Vagina (tissue), 2 donors: ENCODE data around the gene RHOT1.

Source experiments
- POLR2A ChIP-seq, 2 donors: fragments of 450-650 bp; IDR thresholded peaks; one replicate each; pipeline ENCODE4 v1.6.1; 2017; ENCODE audit warnings: antibody characterized with exemption in 2 of 2, mild to moderate bottlenecking in 2 of 2, moderate library complexity in 2 of 2
- TF ChIP-seq, protein P1 (sequence below), 3 experiments: fragments of 450-650 bp in 2 of 3; fragments of 200-600 bp in 1 of 3; sonication (generic) in 1 of 3; IDR thresholded peaks; one replicate each; pipeline ENCODE4 v1.5.1; 2017 to 2019; ENCODE audit warnings: antibody characterized with exemption in 3 of 3, mild to moderate bottlenecking in 2 of 3, moderate library complexity in 2 of 3

DNA sequence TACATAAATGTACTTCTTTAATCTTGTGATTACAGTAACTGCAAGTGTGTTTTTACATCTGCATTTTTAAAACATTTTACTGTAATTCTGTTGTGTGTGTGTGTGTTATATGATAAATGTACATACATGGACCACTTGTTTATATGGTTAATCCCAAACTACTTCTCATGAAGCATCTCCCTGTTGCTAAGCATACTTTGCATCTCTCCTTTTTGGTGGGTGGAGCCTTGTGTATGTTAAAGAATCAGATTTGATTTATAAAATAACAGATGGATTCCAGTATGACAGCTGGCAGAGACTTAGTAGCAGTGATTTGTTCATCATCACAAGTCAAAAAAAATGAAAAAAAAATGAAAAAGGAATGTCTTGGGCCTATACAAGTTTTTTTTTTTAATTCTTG is 67.3 kb downstream of the RHOT1 start:
- TF ChIP-seq, protein P1, sequence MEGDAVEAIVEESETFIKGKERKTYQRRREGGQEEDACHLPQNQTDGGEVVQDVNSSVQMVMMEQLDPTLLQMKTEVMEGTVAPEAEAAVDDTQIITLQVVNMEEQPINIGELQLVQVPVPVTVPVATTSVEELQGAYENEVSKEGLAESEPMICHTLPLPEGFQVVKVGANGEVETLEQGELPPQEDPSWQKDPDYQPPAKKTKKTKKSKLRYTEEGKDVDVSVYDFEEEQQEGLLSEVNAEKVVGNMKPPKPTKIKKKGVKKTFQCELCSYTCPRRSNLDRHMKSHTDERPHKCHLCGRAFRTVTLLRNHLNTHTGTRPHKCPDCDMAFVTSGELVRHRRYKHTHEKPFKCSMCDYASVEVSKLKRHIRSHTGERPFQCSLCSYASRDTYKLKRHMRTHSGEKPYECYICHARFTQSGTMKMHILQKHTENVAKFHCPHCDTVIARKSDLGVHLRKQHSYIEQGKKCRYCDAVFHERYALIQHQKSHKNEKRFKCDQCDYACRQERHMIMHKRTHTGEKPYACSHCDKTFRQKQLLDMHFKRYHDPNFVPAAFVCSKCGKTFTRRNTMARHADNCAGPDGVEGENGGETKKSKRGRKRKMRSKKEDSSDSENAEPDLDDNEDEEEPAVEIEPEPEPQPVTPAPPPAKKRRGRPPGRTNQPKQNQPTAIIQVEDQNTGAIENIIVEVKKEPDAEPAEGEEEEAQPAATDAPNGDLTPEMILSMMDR (IDR thresholded peaks at IDR 0.05): no peak
- no peak for TF ChIP-seq POLR2A (IDR thresholded peaks at IDR 0.05)
